Activated B cell treated with CpG ODN at 0.5 μM for 24 hours (primary cell): Measurements from ENCODE around the gene PLAAT4. TPM values are rescaled to one million over a fixed set of nuclear protein-coding genes. Genes with fewer than 3 reads are reported as not detected.

Experiments used
- ATAC-seq: fragments of 200-7000 bp; cut with Tn5 transposase; one replicate; pipeline ENCODE4 v1.10.0; 2021; ENCODE audit warnings: low read depth, mild to moderate bottlenecking, moderate library complexity
- CTCF ChIA-PET: fragments of 350-600 bp; sonication (Branson Sonifier 250); formaldehyde crosslinking; loops from one replicate; lab custom pipeline; 2021; ENCODE audit warnings: antibody characterized with exemption; lab: Charles Lee
- POLR2A ChIA-PET: fragments of 350-600 bp; sonication (Branson Sonifier 250); formaldehyde crosslinking; loops from one replicate; lab custom pipeline; 2021; ENCODE audit warnings: antibody characterized with exemption; lab: Charles Lee
- DNase-seq: peaks from one replicate; pipeline ENCODE4 v3.0.0; 2022
- H3K27ac Mint-ChIP-seq: one replicate; pipeline ENCODE4 v1.8.0; 2020; ENCODE audit warnings: mixed read lengths
- H3K27me3 Mint-ChIP-seq: one replicate; pipeline ENCODE4 v1.8.0; 2021; ENCODE audit warnings: mixed read lengths
- H3K36me3 Mint-ChIP-seq: one replicate; pipeline ENCODE4 v1.8.0; 2021; ENCODE audit warnings: low read depth, mixed read lengths
- H3K4me1 Mint-ChIP-seq: one replicate; pipeline ENCODE4 v1.8.0; 2021; ENCODE audit warnings: mixed read lengths
- H3K4me3 Mint-ChIP-seq: one replicate; pipeline ENCODE4 v1.8.0; 2020; ENCODE audit warnings: mild to moderate bottlenecking, mixed read lengths
- H3K9me3 Mint-ChIP-seq: one replicate; pipeline ENCODE4 v1.8.0; 2020; ENCODE audit warnings: mixed read lengths
- intact Hi-C: fragments of 100-400 bp; cut with micrococcal nuclease; formaldehyde crosslinking; loops from one replicate; pipeline ENCODE4 v1.15.1; 2024
- total RNA-seq: library from RNA; stranded (reverse); gene quantifications from 2 replicates; pipeline ENCODE4 v1.2.3, GENCODE V29; 2022
- TF ChIP-seq, protein P1 (sequence below): fragments of 200-600 bp; IDR thresholded peaks from one replicate; pipeline ENCODE4 v1.8.0; 2022; ENCODE audit warnings: antibody characterized with exemption, mild to moderate bottlenecking

Gene PLAAT4
- total RNA-seq, 1 donor from 2014 or later, result 4.7 TPM

DNA sequence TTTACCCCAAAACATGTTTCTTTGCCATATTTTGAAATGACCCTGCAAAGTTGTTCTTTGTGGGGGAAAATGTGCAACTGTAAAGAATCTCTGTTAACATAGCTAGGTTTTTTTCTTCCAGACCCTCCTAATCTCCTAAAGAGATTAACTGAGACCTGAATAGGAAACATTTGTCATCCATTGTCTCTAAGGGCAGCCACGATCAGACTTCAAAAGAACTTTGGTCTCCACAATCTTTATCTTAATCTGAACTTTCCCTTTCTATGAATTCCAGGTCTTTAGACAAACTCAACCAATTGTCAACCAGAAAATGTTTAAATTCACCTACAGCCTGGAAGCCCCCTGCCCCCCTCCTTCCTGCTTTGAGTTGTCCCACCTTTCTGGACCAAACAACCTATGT lies 35.4 kb upstream of the PLAAT4 start:
- POLR2A ChIA-PET, result no interaction called here
- Mint-ChIP-seq H3K36me3 (peaks cover 4% of the 10 kb centered on the region), H3K4me3 (no peak overlapping the region), H3K27me3 (peaks cover 34% of the 10 kb centered on the region), H3K4me1 (peaks cover 2% of the 10 kb centered on the region), H3K27ac (no peak overlapping the region), H3K9me3 (peaks cover 13% of the 10 kb centered on the region)
- intact Hi-C loops, result no loop called here
- no peak for ATAC-seq
- no peak for DNase-seq
- CTCF ChIA-PET, result no interaction called here
- TF ChIP-seq, protein P1, sequence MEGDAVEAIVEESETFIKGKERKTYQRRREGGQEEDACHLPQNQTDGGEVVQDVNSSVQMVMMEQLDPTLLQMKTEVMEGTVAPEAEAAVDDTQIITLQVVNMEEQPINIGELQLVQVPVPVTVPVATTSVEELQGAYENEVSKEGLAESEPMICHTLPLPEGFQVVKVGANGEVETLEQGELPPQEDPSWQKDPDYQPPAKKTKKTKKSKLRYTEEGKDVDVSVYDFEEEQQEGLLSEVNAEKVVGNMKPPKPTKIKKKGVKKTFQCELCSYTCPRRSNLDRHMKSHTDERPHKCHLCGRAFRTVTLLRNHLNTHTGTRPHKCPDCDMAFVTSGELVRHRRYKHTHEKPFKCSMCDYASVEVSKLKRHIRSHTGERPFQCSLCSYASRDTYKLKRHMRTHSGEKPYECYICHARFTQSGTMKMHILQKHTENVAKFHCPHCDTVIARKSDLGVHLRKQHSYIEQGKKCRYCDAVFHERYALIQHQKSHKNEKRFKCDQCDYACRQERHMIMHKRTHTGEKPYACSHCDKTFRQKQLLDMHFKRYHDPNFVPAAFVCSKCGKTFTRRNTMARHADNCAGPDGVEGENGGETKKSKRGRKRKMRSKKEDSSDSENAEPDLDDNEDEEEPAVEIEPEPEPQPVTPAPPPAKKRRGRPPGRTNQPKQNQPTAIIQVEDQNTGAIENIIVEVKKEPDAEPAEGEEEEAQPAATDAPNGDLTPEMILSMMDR, result no peak

DNA sequence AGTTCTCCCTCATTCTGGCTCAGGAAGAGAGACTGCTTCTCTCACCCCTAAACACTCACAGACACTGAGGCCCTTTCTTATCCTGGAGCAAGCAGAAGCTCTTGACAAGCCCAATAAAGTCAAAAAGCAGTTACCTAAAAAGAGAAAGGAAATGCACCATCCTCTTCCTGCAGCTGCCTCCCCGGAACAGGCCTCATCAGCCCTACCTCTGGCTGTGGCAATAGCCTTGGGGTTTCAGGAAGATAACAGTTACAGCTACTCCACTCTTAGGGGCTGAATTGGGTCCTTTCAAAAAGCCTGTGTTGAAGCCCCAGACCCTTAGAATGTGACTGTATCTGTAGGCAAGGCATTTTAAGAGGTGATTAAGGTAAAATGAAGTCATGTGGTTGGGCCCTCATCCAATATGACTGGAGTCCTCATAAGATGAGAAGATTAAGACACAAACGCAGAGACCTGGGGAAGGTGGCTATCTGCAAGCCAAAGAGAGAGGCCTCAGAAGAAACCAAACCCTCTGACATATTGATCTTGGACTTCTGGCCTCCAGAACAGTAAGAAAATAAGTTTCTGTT lies 34.3 kb upstream of the PLAAT4 start:
- H3K4me3 Mint-ChIP-seq, result no peak overlapping the region
- CTCF ChIA-PET, result no interaction called here
- intact Hi-C loops, result no loop called here
- H3K9me3 Mint-ChIP-seq, result peaks cover 13% of the 10 kb centered on the region
- ATAC-seq, result no peak
- TF ChIP-seq, protein P1, result no peak
- H3K36me3 Mint-ChIP-seq, result peaks cover 4% of the 10 kb centered on the region
- DNase-seq, result no peak
- H3K27me3 Mint-ChIP-seq, result peaks cover 38% of the 10 kb centered on the region
- peaks cover 2% of the 10 kb centered on the region for H3K4me1 Mint-ChIP-seq
- POLR2A ChIA-PET, result no interaction called here
- H3K27ac Mint-ChIP-seq, result no peak overlapping the region

DNA sequence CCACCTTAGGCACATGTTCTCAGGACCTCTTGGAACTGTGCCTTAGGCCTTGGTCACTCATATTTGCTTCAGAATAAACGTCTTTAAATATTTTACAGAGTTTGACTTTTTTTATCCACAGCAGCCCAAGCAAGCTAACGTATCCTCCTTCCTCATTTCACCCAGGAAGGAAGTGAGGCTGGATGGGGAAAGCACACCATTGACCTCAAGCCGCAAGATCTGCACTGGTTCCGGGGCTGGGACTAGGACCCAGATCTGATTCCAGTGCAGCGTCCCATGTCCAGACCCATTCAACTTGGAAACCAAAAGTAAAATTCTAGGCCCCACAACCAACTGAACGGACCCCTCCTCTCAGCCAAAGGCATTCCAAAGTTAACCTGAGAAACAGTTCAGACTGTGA lies 33.1 kb upstream of the PLAAT4 start:
- intact Hi-C loops, result no loop called here
- H3K27ac Mint-ChIP-seq, result no peak overlapping the region
- DNase-seq, result no peak

DNA sequence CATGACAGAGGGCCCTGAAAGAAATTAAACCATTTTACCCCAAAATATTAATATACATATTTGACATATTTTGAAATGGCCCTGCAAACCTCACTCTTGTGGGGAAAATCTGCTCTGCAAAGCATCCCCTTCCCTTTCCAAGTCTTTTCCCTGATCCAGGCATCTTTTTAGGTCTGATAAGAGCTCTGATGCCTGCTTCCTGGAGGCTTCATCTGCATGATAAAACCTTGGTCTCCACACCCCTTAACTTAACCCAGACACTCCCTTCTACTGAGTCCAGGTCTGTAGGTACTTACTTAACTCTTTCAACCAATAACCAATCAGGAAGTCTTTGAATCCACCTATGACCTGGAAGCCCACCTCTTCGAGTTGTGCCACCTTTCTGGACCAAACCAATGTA lies 32.6 kb upstream of the PLAAT4 start:
- CTCF ChIA-PET, result interaction anchor here (0.6 kb wide), 1 partner anchor 25 kb away, joined by 3 read pairs; no protein-coding TSS in a partner anchor

More for the DNA sequence above, 33.1 kb upstream of the PLAAT4 start:
- ChIA-PET CTCF (no interaction called here), POLR2A (no interaction called here)
- Mint-ChIP-seq H3K9me3 (peaks cover 13% of the 10 kb centered on the region), H3K4me3 (no peak overlapping the region), H3K4me1 (peaks cover 2% of the 10 kb centered on the region), H3K36me3 (peaks cover 4% of the 10 kb centered on the region), H3K27me3 (peaks cover 35% of the 10 kb centered on the region)
- no peak for ATAC-seq
- TF ChIP-seq, protein P1, result no peak

DNA sequence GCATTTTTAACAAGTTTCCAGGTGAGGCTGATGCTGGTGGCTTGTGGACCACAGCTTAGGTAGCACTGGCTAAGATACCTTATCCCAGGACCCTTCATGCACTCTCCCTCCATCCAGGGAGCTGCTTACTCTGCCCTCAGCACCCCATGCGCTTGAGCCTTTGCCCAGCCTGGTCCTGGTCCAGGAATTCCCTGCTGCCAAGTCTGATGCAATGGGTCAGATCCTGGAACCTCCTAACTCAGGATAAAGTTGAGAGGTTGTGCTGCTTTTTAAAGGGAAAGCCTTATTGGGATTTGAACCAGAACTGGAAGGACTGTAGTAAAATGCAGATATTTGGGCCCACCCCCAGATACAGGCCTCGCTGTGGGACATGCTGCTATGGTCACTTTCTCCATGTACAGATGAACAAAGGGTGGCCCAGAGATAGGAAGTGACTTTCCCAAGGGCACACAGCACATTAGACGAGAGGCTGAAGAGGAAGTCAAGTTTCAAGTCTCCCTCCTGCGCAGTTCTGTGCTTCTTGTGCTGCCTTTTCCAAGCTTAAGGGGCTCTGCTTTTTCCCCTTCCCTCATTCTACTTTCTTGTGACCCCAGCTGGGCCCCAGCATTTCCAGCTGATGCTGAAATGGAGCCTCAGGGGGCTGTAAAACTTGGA lies 31.5 kb upstream of the PLAAT4 start:
- Mint-ChIP-seq H3K4me3 (no peak overlapping the region), H3K4me1 (peaks cover 2% of the 10 kb centered on the region), H3K9me3 (peaks cover 8% of the 10 kb centered on the region), H3K27me3 (peaks cover 32% of the 10 kb centered on the region), H3K27ac (no peak overlapping the region), H3K36me3 (peaks cover 4% of the 10 kb centered on the region)
- ATAC-seq (no peak), DNase-seq (no peak)
- intact Hi-C loops, result no loop called here
- ChIA-PET CTCF (no interaction called here), POLR2A (no interaction called here)
- TF ChIP-seq, protein P1, result no peak

More for the DNA sequence above, 32.6 kb upstream of the PLAAT4 start:
- intact Hi-C loops, result no loop called here
- POLR2A ChIA-PET, result no interaction called here
- no peak for DNase-seq
- H3K27ac Mint-ChIP-seq, result no peak overlapping the region
- TF ChIP-seq, protein P1, result no peak
- no peak overlapping the region for H3K4me3 Mint-ChIP-seq
- ATAC-seq, result no peak
- peaks cover 13% of the 10 kb centered on the region for H3K9me3 Mint-ChIP-seq
- peaks cover 2% of the 10 kb centered on the region for H3K4me1 Mint-ChIP-seq
- H3K27me3 Mint-ChIP-seq, result peaks cover 30% of the 10 kb centered on the region
- H3K36me3 Mint-ChIP-seq, result peaks cover 4% of the 10 kb centered on the region
